ENCODE data around the gene PMPCA.
A peak's percentile ranks its signal among the peaks of the same experiment; 100 is the strongest.

PMPCA gene

GRCh38 chr9:136439481-136440408 is 29.3 kb downstream of the PMPCA start, which contains the start of gene INPP5E:
INPP5E (minus strand) TSS chr9:136439845; CDS start chr9:136439419, 426 bp downstream.
- TF ChIP-seq, protein P1, sequence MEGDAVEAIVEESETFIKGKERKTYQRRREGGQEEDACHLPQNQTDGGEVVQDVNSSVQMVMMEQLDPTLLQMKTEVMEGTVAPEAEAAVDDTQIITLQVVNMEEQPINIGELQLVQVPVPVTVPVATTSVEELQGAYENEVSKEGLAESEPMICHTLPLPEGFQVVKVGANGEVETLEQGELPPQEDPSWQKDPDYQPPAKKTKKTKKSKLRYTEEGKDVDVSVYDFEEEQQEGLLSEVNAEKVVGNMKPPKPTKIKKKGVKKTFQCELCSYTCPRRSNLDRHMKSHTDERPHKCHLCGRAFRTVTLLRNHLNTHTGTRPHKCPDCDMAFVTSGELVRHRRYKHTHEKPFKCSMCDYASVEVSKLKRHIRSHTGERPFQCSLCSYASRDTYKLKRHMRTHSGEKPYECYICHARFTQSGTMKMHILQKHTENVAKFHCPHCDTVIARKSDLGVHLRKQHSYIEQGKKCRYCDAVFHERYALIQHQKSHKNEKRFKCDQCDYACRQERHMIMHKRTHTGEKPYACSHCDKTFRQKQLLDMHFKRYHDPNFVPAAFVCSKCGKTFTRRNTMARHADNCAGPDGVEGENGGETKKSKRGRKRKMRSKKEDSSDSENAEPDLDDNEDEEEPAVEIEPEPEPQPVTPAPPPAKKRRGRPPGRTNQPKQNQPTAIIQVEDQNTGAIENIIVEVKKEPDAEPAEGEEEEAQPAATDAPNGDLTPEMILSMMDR (conservative IDR thresholded peaks at IDR 0.05; ENCODE audit: control insufficient read depth, insufficient read depth, low read depth, low read length), result no peak
- H3K4me3 ChIP-seq (ENCODE audit: control insufficient read depth, low read depth, low read length), result peak within 1 kb of the TSS; percentile 65
- DNase-seq (ENCODE audit: low read depth), result peak; percentile 53

GRCh38 chr9:136441191-136441680 is 30.8 kb downstream of the PMPCA start:
- peak; percentile 75 for DNase-seq (ENCODE audit: low read depth)

GRCh38 chr9:136441681-136442245 is 31.3 kb downstream of the PMPCA start:
- no peak overlapping the region for H3K4me3 ChIP-seq (ENCODE audit: control insufficient read depth, low read depth, low read length)
- TF ChIP-seq, protein P1 (conservative IDR thresholded peaks at IDR 0.05; ENCODE audit: control insufficient read depth, insufficient read depth, low read depth, low read length), result no peak
- no peak for DNase-seq (ENCODE audit: low read depth)

More at GRCh38 chr9:136441191-136441680, 30.8 kb downstream of the PMPCA start:
- TF ChIP-seq, protein P1 (conservative IDR thresholded peaks at IDR 0.05; ENCODE audit: control insufficient read depth, insufficient read depth, low read depth, low read length), result no peak
- no peak overlapping the region for H3K4me3 ChIP-seq (ENCODE audit: control insufficient read depth, low read depth, low read length)

- DNase-seq (ENCODE audit: low read depth), result no peak
- TF ChIP-seq, protein P1 (conservative IDR thresholded peaks at IDR 0.05; ENCODE audit: control insufficient read depth, insufficient read depth, low read depth, low read length), result no peak
- no peak overlapping the region for H3K4me3 ChIP-seq (ENCODE audit: control insufficient read depth, low read depth, low read length)
Observed at GRCh38 chr9:136442265-136442664, 31.8 kb downstream of the PMPCA start.

- H3K4me3 ChIP-seq (ENCODE audit: control insufficient read depth, low read depth, low read length), result no peak overlapping the region
- DNase-seq (ENCODE audit: low read depth), result no peak
- TF ChIP-seq, protein P1 (conservative IDR thresholded peaks at IDR 0.05; ENCODE audit: control insufficient read depth, insufficient read depth, low read depth, low read length), result no peak
Observed at GRCh38 chr9:136443087-136443486, 32.6 kb downstream of the PMPCA start.

GRCh38 chr9:136443687-136444086 is 33.2 kb downstream of the PMPCA start:
- no peak overlapping the region for H3K4me3 ChIP-seq (ENCODE audit: control insufficient read depth, low read depth, low read length)
- TF ChIP-seq, protein P1 (conservative IDR thresholded peaks at IDR 0.05; ENCODE audit: control insufficient read depth, insufficient read depth, low read depth, low read length), result no peak
- no peak for DNase-seq (ENCODE audit: low read depth)

Measured in fibroblast of mammary gland (primary cell).